Tibial artery (tissue), 4 donors: ENCODE measurements around the gene DTX3L.

Experiments used
- DNase-seq, 2 donors: peaks; one replicate each; pipeline ENCODE4 v3.0.0-alpha.2; 2019
- H3K27ac ChIP-seq, 2 donors: fragments of 200-600 bp; sonication (generic) in 1 of 2; 1 replicate in 1 of 2; 2 replicates in 1 of 2; pipeline ENCODE4 v1.5.1; 2018 to 2019; ENCODE audit warnings: mild to moderate bottlenecking in 1 of 2
- H3K27me3 ChIP-seq, 2 donors: fragments of 200-600 bp; sonication (generic) in 1 of 2; one replicate each; pipeline versions ENCODE4 v1.5.1 to v1.6.0; 2016 to 2019
- H3K36me3 ChIP-seq, 3 donors: fragments of 200-600 bp; sonication (generic) in 2 of 3; one replicate each; pipeline ENCODE4 v1.5.1; 2016 to 2019; ENCODE audit warnings: mild to moderate bottlenecking in 2 of 3
- H3K4me1 ChIP-seq, 4 donors: fragments of 200-600 bp; sonication (generic) in 2 of 4; 1 replicate in 3 of 4; 2 replicates in 1 of 4; pipeline ENCODE4 v1.5.1; 2016 to 2019
- H3K4me3 ChIP-seq, 2 donors: fragments of 200-600 bp; sonication (generic) in 1 of 2; 1 replicate in 1 of 2; 2 replicates in 1 of 2; pipeline ENCODE4 v1.5.1; 2018 to 2019; ENCODE audit warnings: mild to moderate bottlenecking in 2 of 2
- H3K9me3 ChIP-seq, 3 donors: fragments of 200-600 bp; sonication (generic) in 1 of 3; one replicate each; pipeline ENCODE4 v1.5.1; 2016 to 2019
- intact Hi-C: fragments of 100-400 bp; cut with DNase I; formaldehyde crosslinking; loops from one replicate; pipeline ENCODE4 v1.15.0; 2023; ENCODE audit warnings: low total_unique reads
- TF ChIP-seq, protein P1 (sequence below), 2 experiments: fragments of 200-600 bp in 1 of 2; fragments of 450-650 bp in 1 of 2; IDR thresholded peaks; one replicate each; pipeline ENCODE4 v1.5.1; 2017 to 2019; ENCODE audit warnings: antibody characterized with exemption in 2 of 2, mild to moderate bottlenecking in 1 of 2, moderate library complexity in 1 of 2

DTX3L gene

GRCh38 chr3:122548619-122549018 lies 15.5 kb upstream of the DTX3L start:
- H3K27ac ChIP-seq = no peak overlapping the region
- H3K27me3 ChIP-seq = no peaks in the 10 kb centered on the region
- no peak overlapping the region for H3K4me3 ChIP-seq
- TF ChIP-seq, protein P1, sequence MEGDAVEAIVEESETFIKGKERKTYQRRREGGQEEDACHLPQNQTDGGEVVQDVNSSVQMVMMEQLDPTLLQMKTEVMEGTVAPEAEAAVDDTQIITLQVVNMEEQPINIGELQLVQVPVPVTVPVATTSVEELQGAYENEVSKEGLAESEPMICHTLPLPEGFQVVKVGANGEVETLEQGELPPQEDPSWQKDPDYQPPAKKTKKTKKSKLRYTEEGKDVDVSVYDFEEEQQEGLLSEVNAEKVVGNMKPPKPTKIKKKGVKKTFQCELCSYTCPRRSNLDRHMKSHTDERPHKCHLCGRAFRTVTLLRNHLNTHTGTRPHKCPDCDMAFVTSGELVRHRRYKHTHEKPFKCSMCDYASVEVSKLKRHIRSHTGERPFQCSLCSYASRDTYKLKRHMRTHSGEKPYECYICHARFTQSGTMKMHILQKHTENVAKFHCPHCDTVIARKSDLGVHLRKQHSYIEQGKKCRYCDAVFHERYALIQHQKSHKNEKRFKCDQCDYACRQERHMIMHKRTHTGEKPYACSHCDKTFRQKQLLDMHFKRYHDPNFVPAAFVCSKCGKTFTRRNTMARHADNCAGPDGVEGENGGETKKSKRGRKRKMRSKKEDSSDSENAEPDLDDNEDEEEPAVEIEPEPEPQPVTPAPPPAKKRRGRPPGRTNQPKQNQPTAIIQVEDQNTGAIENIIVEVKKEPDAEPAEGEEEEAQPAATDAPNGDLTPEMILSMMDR (IDR thresholded peaks at IDR 0.05) = no peak
- intact Hi-C loops = no loop called here
- no peaks in the 10 kb centered on the region for H3K9me3 ChIP-seq
- H3K4me1 ChIP-seq = no peaks in the 10 kb centered on the region
- DNase-seq = no peak
- H3K36me3 ChIP-seq = peaks cover 42 to 90% (median 80%) of the 10 kb centered on the region in 3 donors

- peaks cover 52 to 93% (median 82%) of the 10 kb centered on the region in 3 donors for H3K36me3 ChIP-seq
Measured at GRCh38 chr3:122553171-122553570, 11.0 kb upstream of the DTX3L start.

GRCh38 chr3:122555275-122556071 lies 8.7 kb upstream of the DTX3L start:
- no peak for DNase-seq
- Histone ChIP-seq H3K4me3 (no peak overlapping the region), H3K4me1 (no peaks in the 10 kb centered on the region), H3K27me3 (no peaks in the 10 kb centered on the region), H3K9me3 (no peaks in the 10 kb centered on the region), H3K27ac (no peak overlapping the region), H3K36me3 (peaks cover 51 to 86% (median 72%) of the 10 kb centered on the region in 3 donors)
- intact Hi-C loops = no loop called here
- TF ChIP-seq, protein P1 (IDR thresholded peaks at IDR 0.05) = no peak

More at GRCh38 chr3:122553171-122553570, 11.0 kb upstream of the DTX3L start:
- TF ChIP-seq, protein P1 (IDR thresholded peaks at IDR 0.05) = no peak
- Histone ChIP-seq H3K4me1 (no peaks in the 10 kb centered on the region), H3K27me3 (no peaks in the 10 kb centered on the region), H3K27ac (no peak overlapping the region), H3K4me3 (no peak overlapping the region), H3K9me3 (no peaks in the 10 kb centered on the region)
- intact Hi-C loops = no loop called here
- no peak for DNase-seq

GRCh38 chr3:122557356-122557755 lies 6.8 kb upstream of the DTX3L start:
- no peak for DNase-seq
- Histone ChIP-seq H3K4me1 (peaks cover 0 to 6% (median 0%) of the 10 kb centered on the region in 4 donors), H3K27ac (no peak overlapping the region), H3K9me3 (no peaks in the 10 kb centered on the region), H3K4me3 (no peak overlapping the region), H3K36me3 (peaks cover 38 to 67% (median 56%) of the 10 kb centered on the region in 3 donors), H3K27me3 (no peaks in the 10 kb centered on the region)
- TF ChIP-seq, protein P1 (IDR thresholded peaks at IDR 0.05) = no peak
- intact Hi-C loops = no loop called here

DNA sequence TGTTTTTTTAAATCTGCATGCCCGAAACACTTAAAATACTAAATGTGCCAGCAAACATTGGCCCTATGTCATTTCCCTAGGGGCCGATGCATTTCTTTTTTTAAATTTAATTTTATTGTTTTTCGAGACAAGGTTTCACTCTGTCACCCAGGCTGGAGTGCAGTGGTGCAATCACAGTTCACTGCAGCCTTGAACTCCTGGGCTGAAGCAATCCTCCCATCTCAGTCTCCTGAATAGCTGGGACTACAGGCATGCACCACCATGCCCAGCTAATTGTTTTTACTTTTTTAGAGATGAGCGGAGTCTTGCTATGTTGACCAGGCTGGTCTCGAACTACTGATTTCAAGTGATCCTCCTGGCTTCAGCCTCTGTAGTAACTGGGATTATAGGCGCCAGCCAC lies 5.5 kb upstream of the DTX3L start:
- H3K9me3 ChIP-seq = no peaks in the 10 kb centered on the region
- H3K4me1 ChIP-seq = peaks cover 0 to 17% (median 8%) of the 10 kb centered on the region in 4 donors
- no peak overlapping the region for H3K27ac ChIP-seq
- no peaks in the 10 kb centered on the region for H3K27me3 ChIP-seq
- intact Hi-C loops = no loop called here
- DNase-seq = no peak
- H3K36me3 ChIP-seq = peaks cover 38 to 61% (median 55%) of the 10 kb centered on the region in 3 donors
- TF ChIP-seq, protein P1 (IDR thresholded peaks at IDR 0.05) = no peak
- H3K4me3 ChIP-seq = no peak overlapping the region
